ENCODE results near the gene PAEP.

GRCh38 chr9:135555910-135556309 is 5.6 kb upstream of the PAEP start:
- TF ChIP-seq ZFX (IDR thresholded peaks at IDR 0.05), result no peak
- TF ChIP-seq CTCF (conservative IDR thresholded peaks at IDR 0.05), result no peak
